Colonic mucosa (tissue), 4 donors: ENCODE data around the gene PPP2R5E. TPM values are rescaled to one million over a fixed set of nuclear protein-coding genes. Genes with fewer than 3 reads are reported as not detected.

Source experiments
- DNase-seq: peaks from one replicate; pipeline ENCODE4 v3.0.0-alpha.2; 2020
- H3K27ac ChIP-seq: fragments of 200-600 bp; one replicate; pipeline ENCODE4 v1.8.0; 2021
- H3K27me3 ChIP-seq: fragments of 200-600 bp; one replicate; pipeline ENCODE4 v1.8.0; 2021
- H3K36me3 ChIP-seq: fragments of 200-600 bp; one replicate; pipeline ENCODE4 v1.8.0; 2021
- H3K4me1 ChIP-seq: fragments of 200-600 bp; one replicate; pipeline ENCODE4 v1.8.0; 2021; ENCODE audit warnings: mild to moderate bottlenecking
- H3K4me3 ChIP-seq: fragments of 200-600 bp; one replicate; pipeline ENCODE4 v1.8.0; 2021
- H3K9ac ChIP-seq, 2 donors: one replicate each; pipeline ENCODE4 v1.7.0; 2013; ENCODE audit warnings: control low read depth in 2 of 2, low read depth in 2 of 2, low read length in 2 of 2
- H3K9me3 ChIP-seq: fragments of 200-600 bp; one replicate; pipeline ENCODE4 v1.8.0; 2021
- intact Hi-C: fragments of 100-400 bp; cut with DNase I; formaldehyde crosslinking; loops from one replicate; pipeline ENCODE4 v1.14.1; 2022
- total RNA-seq, 2 donors: library from RNA; stranded (reverse); fragmentation: NEBNext Ultra II Directional in 1 of 2; extraction: Animal tissue kit (Norgen Biotek cat#: 25700) in 1 of 2; gene quantifications; one replicate each; pipeline ENCODE4 v1.2.1, GENCODE V29; 2021
- TF ChIP-seq, protein P1 (sequence below): fragments of 200-600 bp; IDR thresholded peaks from one replicate; pipeline ENCODE4 v1.8.0; 2022; ENCODE audit warnings: antibody characterized with exemption, mild to moderate bottlenecking
- donor health status: healthy.
- donor health status: DM: no; HTN: no; CAD: no.
- donor health status: DM: no; HTN: no; CAD: no.

Gene PPP2R5E
- total RNA-seq, 2 donors from 2014 or later = 58.0 to 62.7 TPM

GRCh38 chr14:63361790-63362189 is 181.4 kb downstream of the PPP2R5E start:
- no peak overlapping the region for H3K9ac ChIP-seq
- intact Hi-C loops = no loop called here
- no peaks in the 10 kb centered on the region for H3K27me3 ChIP-seq
- TF ChIP-seq, protein P1, sequence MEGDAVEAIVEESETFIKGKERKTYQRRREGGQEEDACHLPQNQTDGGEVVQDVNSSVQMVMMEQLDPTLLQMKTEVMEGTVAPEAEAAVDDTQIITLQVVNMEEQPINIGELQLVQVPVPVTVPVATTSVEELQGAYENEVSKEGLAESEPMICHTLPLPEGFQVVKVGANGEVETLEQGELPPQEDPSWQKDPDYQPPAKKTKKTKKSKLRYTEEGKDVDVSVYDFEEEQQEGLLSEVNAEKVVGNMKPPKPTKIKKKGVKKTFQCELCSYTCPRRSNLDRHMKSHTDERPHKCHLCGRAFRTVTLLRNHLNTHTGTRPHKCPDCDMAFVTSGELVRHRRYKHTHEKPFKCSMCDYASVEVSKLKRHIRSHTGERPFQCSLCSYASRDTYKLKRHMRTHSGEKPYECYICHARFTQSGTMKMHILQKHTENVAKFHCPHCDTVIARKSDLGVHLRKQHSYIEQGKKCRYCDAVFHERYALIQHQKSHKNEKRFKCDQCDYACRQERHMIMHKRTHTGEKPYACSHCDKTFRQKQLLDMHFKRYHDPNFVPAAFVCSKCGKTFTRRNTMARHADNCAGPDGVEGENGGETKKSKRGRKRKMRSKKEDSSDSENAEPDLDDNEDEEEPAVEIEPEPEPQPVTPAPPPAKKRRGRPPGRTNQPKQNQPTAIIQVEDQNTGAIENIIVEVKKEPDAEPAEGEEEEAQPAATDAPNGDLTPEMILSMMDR = no peak
- no peaks in the 10 kb centered on the region for H3K4me1 ChIP-seq
- DNase-seq = no peak
- H3K27ac ChIP-seq = no peak overlapping the region
- H3K9me3 ChIP-seq = no peaks in the 10 kb centered on the region
- no peaks in the 10 kb centered on the region for H3K36me3 ChIP-seq
- H3K4me3 ChIP-seq = no peak overlapping the region

DNA sequence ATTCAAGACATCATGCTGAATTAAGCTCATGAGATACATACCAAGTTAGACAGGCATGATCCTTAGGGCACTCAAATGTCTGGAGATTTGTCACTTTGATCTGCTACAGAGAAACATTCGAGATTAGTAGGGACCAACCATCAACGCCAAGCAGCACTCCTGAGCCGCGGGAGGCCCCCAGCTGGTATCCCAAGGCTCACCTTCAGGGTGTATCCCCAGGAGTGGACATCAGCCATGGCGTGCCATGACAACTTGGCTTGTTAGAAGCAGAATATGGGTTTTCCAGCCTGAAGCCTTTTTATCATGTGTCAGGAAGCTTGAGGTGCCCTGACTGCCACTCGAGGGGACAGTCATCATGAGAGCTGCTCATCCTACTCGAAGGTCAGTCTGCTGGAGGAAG is 185.3 kb downstream of the PPP2R5E start:
- no peaks in the 10 kb centered on the region for H3K9me3 ChIP-seq
- H3K4me3 ChIP-seq = no peak overlapping the region
- no peaks in the 10 kb centered on the region for H3K4me1 ChIP-seq
- no peak overlapping the region for H3K9ac ChIP-seq
- H3K27ac ChIP-seq = no peak overlapping the region
- DNase-seq = no peak
- H3K36me3 ChIP-seq = no peaks in the 10 kb centered on the region
- H3K27me3 ChIP-seq = no peaks in the 10 kb centered on the region
- TF ChIP-seq, protein P1 = no peak
- intact Hi-C loops = no loop called here

DNA sequence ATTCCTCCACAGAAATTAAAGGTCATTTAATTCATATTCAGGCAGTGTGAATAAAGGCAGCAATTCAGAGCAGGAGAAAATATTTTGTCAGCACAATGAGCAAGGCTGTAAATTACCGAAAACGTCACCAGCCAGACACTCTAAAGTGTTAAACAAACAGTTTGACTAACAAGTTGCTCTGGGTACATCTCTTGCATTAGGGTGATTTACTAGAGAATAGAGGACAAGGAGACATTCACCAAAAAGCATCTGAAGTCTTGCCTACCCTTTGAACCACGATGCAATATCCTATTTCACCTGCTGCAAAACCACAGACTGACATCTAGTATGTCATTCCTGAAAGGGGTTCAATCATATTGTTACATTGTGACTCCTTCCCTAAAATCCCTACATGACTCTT is 197.4 kb downstream of the PPP2R5E start:
- H3K9ac ChIP-seq = no peak overlapping the region

DNA sequence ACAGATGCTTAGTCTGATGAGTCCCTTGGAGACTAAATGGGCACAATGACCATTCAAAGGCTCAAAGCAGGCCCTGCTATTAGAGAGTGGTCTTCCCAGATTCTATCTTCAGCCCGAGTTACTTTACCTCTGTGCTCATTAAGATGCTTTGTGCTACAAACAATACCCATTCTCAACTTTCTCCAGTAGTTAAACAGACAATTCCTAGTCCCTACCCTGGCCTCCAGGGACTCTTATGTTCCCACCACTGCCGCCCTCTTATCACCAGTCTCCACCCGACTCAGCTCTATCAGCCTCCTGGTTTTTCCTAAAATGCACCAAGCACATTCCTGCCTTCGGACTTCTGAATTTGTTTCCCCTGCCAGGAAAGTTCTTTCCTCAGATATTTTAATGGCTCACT is 198.8 kb downstream of the PPP2R5E start:
- H3K4me1 ChIP-seq = no peaks in the 10 kb centered on the region
- H3K36me3 ChIP-seq = no peaks in the 10 kb centered on the region
- no peak overlapping the region for H3K4me3 ChIP-seq
- no peak overlapping the region for H3K27ac ChIP-seq
- TF ChIP-seq, protein P1 = no peak
- H3K27me3 ChIP-seq = no peaks in the 10 kb centered on the region
- no peak overlapping the region for H3K9ac ChIP-seq
- no peaks in the 10 kb centered on the region for H3K9me3 ChIP-seq
- no peak for DNase-seq
- intact Hi-C loops = no loop called here

More for the DNA sequence above, 197.4 kb downstream of the PPP2R5E start:
- no peak overlapping the region for H3K4me3 ChIP-seq
- TF ChIP-seq, protein P1 = no peak
- H3K9me3 ChIP-seq = no peaks in the 10 kb centered on the region
- no peaks in the 10 kb centered on the region for H3K36me3 ChIP-seq
- no peak for DNase-seq
- no peaks in the 10 kb centered on the region for H3K27me3 ChIP-seq
- intact Hi-C loops = no loop called here
- H3K27ac ChIP-seq = no peak overlapping the region
- no peaks in the 10 kb centered on the region for H3K4me1 ChIP-seq

DNA sequence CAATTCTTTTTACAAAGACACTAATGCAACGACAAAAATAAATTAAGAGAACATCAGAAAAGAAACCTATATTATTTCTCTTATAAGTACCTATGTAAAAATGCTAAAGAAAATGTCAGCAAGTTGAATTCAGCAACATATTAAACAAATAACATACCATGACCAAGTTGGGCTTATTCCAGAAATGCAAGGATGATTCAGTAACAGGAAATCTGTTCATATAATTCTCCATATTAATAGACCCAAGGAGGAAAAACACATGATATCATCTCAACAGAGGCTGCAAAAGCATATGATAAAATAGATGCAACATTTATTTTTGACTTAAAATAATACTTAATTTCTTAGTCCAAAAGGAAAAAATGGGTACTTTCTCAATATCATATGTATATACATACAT is 199.3 kb downstream of the PPP2R5E start:
- intact Hi-C loops = no loop called here
- DNase-seq = no peak

More for the DNA sequence above, 199.3 kb downstream of the PPP2R5E start:
- H3K4me3 ChIP-seq = no peak overlapping the region
- H3K4me1 ChIP-seq = no peaks in the 10 kb centered on the region
- H3K27me3 ChIP-seq = no peaks in the 10 kb centered on the region
- H3K27ac ChIP-seq = no peak overlapping the region
- TF ChIP-seq, protein P1 = no peak
- no peaks in the 10 kb centered on the region for H3K9me3 ChIP-seq
- no peaks in the 10 kb centered on the region for H3K36me3 ChIP-seq
- no peak overlapping the region for H3K9ac ChIP-seq
